Cardiac fibroblast (primary cell): ENCODE data around the gene FGFBP2.

Experiments
- DNase-seq, 2 donors: peaks; one replicate each; pipeline versions ENCODE4 v3.0.0 to v3.0.0-alpha.2; 2010; ENCODE audit warnings: low read depth in 2 of 2
- H3K4me3 ChIP-seq, 2 donors: replicated peaks in 1 of 2; 1 replicate in 1 of 2; 2 replicates in 1 of 2; pipeline ENCODE4 v1.5.1; 2011; ENCODE audit warnings: low read depth in 2 of 2, low read length in 2 of 2, mild to moderate bottlenecking in 2 of 2, moderate library complexity in 1 of 2
- TF ChIP-seq, protein P1 (sequence below): IDR thresholded peaks from one replicate; pipeline ENCODE4 v1.5.1; 2011; ENCODE audit warnings: low read depth, mild to moderate bottlenecking, low read length, inconsistent platforms

FGFBP2 gene

GRCh38 chr4:16001484-16001858 is 38.5 kb upstream of the FGFBP2 start:
- H3K4me3 ChIP-seq, result no peak overlapping the region
- TF ChIP-seq, protein P1, sequence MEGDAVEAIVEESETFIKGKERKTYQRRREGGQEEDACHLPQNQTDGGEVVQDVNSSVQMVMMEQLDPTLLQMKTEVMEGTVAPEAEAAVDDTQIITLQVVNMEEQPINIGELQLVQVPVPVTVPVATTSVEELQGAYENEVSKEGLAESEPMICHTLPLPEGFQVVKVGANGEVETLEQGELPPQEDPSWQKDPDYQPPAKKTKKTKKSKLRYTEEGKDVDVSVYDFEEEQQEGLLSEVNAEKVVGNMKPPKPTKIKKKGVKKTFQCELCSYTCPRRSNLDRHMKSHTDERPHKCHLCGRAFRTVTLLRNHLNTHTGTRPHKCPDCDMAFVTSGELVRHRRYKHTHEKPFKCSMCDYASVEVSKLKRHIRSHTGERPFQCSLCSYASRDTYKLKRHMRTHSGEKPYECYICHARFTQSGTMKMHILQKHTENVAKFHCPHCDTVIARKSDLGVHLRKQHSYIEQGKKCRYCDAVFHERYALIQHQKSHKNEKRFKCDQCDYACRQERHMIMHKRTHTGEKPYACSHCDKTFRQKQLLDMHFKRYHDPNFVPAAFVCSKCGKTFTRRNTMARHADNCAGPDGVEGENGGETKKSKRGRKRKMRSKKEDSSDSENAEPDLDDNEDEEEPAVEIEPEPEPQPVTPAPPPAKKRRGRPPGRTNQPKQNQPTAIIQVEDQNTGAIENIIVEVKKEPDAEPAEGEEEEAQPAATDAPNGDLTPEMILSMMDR, result peak; percentile 83
- peak; percentile 74 to 80 for DNase-seq

DNA sequence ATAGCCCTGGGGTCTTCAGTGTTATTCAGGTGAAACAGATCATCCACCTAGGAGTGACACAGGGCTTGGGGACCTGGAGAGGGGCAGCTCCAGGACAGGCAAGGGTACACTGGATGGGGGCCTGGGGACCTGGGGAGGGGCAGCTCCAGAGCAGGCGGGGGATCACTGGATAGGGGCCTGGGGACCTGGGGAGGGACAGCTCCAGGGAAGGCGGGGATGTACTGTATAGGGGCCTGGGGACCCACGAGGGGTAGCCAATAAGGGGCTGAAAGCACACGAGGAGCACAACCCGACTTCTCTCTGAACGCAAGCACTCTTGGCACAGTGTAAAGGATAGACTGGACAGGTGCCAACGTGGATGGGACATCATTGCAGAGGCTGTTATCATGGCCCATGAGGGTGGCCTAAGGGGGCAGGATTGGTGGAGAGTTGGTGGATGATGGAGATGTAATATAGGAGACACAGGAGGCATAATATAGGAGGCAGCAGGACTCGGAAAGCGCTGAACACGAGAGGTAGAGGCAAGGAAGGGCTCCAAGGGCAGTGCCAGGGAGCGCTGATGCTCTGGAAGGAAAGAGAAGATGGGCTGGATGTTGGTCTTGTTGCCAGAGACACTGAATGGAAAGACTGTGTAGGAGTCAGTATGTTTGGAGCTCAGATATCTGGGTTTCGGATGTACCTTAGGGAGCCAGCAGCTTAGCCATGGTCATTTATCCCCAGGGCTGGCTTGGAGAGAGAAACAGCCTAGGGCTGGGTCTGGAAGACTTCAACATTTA is 37.9 kb upstream of the FGFBP2 start:
- no peak overlapping the region for H3K4me3 ChIP-seq
- DNase-seq, result no peak
- TF ChIP-seq, protein P1, result no peak

DNA sequence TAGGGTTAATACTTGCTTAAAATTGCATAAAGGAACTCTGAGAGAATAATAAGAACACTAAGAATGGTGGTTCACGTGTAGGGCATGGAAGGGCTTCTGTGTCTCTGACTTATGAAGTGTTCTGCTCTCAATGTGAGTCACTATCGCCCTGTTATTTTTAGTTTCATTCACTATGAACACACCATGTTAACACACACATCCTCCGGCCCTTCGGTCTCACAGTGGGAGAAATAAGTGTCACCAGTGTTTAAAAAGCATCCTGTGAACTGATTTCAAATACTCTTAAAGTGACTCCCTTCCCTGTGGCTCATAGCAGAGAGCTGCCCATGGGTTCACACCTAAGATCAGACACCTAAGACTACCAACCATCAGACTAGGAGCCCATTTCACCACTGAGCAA is 33.8 kb upstream of the FGFBP2 start:
- DNase-seq, result peak in 1 of 2 donors; percentile 13
- no peak overlapping the region for H3K4me3 ChIP-seq
- TF ChIP-seq, protein P1, result no peak

GRCh38 chr4:15995826-15996225 is 32.9 kb upstream of the FGFBP2 start:
- no peak overlapping the region for H3K4me3 ChIP-seq
- TF ChIP-seq, protein P1, result no peak
- no peak for DNase-seq

DNA sequence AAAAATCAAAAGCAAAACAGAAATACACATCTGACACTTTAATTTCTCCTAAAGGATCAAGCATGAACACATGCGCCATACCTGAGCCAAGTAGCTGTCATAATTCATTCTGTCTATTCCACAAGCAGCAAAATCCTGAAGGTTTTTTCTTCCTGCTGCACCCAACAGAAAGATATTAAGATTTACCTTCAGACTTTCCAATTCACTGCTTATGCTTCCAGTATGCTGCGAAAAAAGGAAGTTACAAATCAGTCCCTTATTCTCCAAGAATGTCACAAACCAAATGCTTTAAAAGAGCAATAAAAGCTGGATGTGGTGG is 29.2 kb upstream of the FGFBP2 start:
- no peak overlapping the region for H3K4me3 ChIP-seq
- no peak for DNase-seq
- TF ChIP-seq, protein P1, result no peak

- TF ChIP-seq, protein P1, result no peak
- DNase-seq, result no peak
- H3K4me3 ChIP-seq, result no peak overlapping the region
Measured at GRCh38 chr4:15990570-15991285, 27.8 kb upstream of the FGFBP2 start.
